Measurements from ENCODE around the gene UMOD.

GRCh38 chr16:20320592-20320991 is 31.9 kb downstream of the UMOD start:
- TF ChIP-seq CTCF (optimal IDR thresholded peaks at IDR 0.05 in 1 of 3, IDR thresholded peaks at IDR 0.05 in 1 of 3, conservative IDR thresholded peaks at IDR 0.05 in 1 of 3; ENCODE audit: extremely low read depth in 1 of 3, insufficient read depth in 2 of 3, low read length in 3 of 3) (no peak), EZH2 (IDR thresholded peaks at IDR 0.05; ENCODE audit: low read length) (no peak)

Measured in keratinocyte (primary cell).